OCI-LY3 (cell line): Measurements from ENCODE around the gene P3R3URF.

Experiments
- EZH2phosphoT487 ChIP-seq: fragments of 200-600 bp; shearing (Covaris generic); IDR thresholded peaks from 2 replicates; pipeline ENCODE4 v1.6.1; 2018; ENCODE audit warnings: antibody characterized with exemption, mixed run types, low read depth
- TF ChIP-seq, protein P1 (sequence below): fragments of 200-600, 300-600 bp; sonication (generic); IDR thresholded peaks from 2 replicates; pipeline ENCODE4 v1.5.1; 2014; ENCODE audit warnings: antibody characterized with exemption, low read length, low read depth

DNA sequence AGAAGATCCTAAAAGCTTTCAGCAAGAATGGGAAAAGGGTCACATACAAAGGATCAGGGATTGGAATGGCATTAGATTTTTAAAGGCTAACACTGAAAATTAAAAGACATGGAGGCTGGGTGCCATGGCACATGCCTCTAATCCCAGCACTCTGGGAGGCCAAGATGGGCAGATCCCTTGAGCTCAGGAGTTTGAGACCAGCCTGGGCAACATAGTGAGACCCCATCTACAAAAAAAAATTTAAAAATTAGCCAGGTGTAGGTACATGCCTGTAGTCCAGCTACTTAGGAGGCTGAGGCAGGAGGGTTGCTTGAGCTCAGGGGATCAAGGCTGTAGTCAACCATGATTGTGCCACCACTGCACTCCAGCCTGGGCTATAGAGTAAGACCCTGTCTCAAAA, 39.2 kb upstream of the P3R3URF start:
- TF ChIP-seq, protein P1, sequence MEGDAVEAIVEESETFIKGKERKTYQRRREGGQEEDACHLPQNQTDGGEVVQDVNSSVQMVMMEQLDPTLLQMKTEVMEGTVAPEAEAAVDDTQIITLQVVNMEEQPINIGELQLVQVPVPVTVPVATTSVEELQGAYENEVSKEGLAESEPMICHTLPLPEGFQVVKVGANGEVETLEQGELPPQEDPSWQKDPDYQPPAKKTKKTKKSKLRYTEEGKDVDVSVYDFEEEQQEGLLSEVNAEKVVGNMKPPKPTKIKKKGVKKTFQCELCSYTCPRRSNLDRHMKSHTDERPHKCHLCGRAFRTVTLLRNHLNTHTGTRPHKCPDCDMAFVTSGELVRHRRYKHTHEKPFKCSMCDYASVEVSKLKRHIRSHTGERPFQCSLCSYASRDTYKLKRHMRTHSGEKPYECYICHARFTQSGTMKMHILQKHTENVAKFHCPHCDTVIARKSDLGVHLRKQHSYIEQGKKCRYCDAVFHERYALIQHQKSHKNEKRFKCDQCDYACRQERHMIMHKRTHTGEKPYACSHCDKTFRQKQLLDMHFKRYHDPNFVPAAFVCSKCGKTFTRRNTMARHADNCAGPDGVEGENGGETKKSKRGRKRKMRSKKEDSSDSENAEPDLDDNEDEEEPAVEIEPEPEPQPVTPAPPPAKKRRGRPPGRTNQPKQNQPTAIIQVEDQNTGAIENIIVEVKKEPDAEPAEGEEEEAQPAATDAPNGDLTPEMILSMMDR: no peak
- no peak for TF ChIP-seq EZH2phosphoT487
